ENCODE data around the gene CEMIP2.

- TF ChIP-seq CTCF (IDR thresholded peaks at IDR 0.05): no peak
- TF ChIP-seq POLR2A (IDR thresholded peaks at IDR 0.05): no peak
These were observed 46.5 kb downstream of the CEMIP2 start for GRCh38 chr9:71721855-71722254.

Measured in uterus (tissue), 2 donors.